ENCODE measurements around the gene RNASE7. TPM values are rescaled to one million over a fixed set of nuclear protein-coding genes. Genes with fewer than 3 reads are reported as not detected.

Gene RNASE7
- total RNA-seq, 2 experiments from 2014 or later, result not detected

- Mint-ChIP-seq H3K9me3 (no peaks in the 10 kb centered on the region), H3K36me3 (ENCODE audit: low read depth) (no peaks in the 10 kb centered on the region), H3K4me1 (peaks cover 4% of the 10 kb centered on the region), H3K27ac (no peak overlapping the region), H3K4me3 (no peak overlapping the region), H3K27me3 (peaks cover 10% of the 10 kb centered on the region)
- CTCF ChIA-PET, result interaction anchor here (0.6 kb wide), 1 partner anchor 717 kb away, joined by 3 read pairs; no protein-coding TSS in a partner anchor
- POLR2A ChIA-PET, result no interaction called here
- no peak for DNase-seq
Observed at GRCh38 chr14:21054123-21054767, 12.1 kb downstream of the RNASE7 start.

DNA sequence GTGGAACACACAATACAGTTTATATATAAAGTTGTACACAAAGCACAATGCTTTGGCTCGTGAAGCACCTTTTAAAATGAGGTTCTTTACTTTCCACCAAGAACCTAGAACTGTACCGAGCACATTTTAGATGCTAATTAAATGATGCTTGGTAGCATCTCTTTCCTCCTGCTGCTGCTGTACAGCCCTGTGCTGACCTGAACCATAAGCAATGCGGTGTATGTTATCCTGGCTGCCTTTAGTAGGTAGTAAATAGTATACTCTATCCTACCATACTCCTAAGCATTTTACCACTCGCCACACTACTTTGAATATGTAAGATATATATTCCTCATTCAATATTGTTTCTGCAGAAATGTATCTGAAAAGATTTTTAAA, 12.6 kb downstream of the RNASE7 start:
- H3K4me3 Mint-ChIP-seq, result no peak overlapping the region
- H3K27ac Mint-ChIP-seq, result no peak overlapping the region
- H3K4me1 Mint-ChIP-seq, result peaks cover 4% of the 10 kb centered on the region
- CTCF ChIA-PET, result no interaction called here
- no peaks in the 10 kb centered on the region for H3K36me3 Mint-ChIP-seq (ENCODE audit: low read depth)
- POLR2A ChIA-PET, result no interaction called here
- peaks cover 7% of the 10 kb centered on the region for H3K27me3 Mint-ChIP-seq
- DNase-seq, result no peak
- no peaks in the 10 kb centered on the region for H3K9me3 Mint-ChIP-seq

DNA sequence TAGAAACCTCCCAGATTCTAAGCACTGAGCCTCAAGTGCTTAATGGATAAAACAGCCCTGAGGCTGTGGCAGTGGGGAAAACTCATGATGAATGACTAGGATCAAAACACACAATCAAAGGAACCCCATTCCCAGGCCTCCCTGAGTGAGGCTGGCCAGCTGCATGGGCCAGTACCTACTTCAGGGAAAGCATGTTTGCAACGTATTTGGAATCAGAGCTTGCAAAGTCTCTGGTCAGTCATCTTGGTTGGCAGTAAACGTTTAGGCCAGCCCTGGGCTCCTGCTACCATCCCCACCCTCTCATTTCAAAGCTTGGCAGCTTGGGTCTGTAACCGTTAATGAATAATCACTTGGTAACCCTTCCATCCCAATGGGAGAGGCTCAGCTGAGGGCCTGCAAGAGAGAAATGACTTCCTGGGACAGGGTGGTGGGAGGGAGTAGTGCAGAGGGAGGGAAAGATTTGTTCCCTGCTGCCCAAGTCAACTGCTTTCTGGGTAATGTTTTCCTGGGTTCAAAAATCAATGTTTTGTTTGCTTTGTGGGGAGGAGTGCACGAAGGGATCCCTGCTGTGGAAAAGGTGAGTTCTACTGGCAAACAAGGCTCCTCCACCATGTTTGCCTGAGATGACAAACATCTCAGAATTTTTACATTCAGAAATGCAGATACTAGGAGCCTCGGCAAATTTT, 13.4 kb downstream of the RNASE7 start:
- no peaks in the 10 kb centered on the region for H3K36me3 Mint-ChIP-seq (ENCODE audit: low read depth)
- CTCF ChIA-PET, result no interaction called here
- H3K9me3 Mint-ChIP-seq, result no peaks in the 10 kb centered on the region
- POLR2A ChIA-PET, result no interaction called here
- H3K27ac Mint-ChIP-seq, result no peak overlapping the region
- no peak for DNase-seq
- H3K27me3 Mint-ChIP-seq, result peaks cover 10% of the 10 kb centered on the region
- no peak overlapping the region for H3K4me3 Mint-ChIP-seq
- H3K4me1 Mint-ChIP-seq, result peaks cover 4% of the 10 kb centered on the region

- Mint-ChIP-seq H3K27ac (no peak overlapping the region), H3K9me3 (no peaks in the 10 kb centered on the region), H3K36me3 (ENCODE audit: low read depth) (no peaks in the 10 kb centered on the region), H3K4me1 (peaks cover 4% of the 10 kb centered on the region), H3K27me3 (peaks cover 8% of the 10 kb centered on the region), H3K4me3 (no peak overlapping the region)
- DNase-seq, result no peak
- POLR2A ChIA-PET, result interaction anchor here (0.6 kb wide), 1 partner anchor 43 kb away, joined by 3 read pairs; no protein-coding TSS in a partner anchor
- CTCF ChIA-PET, result interaction anchor here (1.0 to 1.2 kb wide), 2 partner anchors 36 to 42 kb away, joined by 4 to 5 read pairs; no protein-coding TSS in a partner anchor
Observed at GRCh38 chr14:21056520-21057163, 14.5 kb downstream of the RNASE7 start.

DNA sequence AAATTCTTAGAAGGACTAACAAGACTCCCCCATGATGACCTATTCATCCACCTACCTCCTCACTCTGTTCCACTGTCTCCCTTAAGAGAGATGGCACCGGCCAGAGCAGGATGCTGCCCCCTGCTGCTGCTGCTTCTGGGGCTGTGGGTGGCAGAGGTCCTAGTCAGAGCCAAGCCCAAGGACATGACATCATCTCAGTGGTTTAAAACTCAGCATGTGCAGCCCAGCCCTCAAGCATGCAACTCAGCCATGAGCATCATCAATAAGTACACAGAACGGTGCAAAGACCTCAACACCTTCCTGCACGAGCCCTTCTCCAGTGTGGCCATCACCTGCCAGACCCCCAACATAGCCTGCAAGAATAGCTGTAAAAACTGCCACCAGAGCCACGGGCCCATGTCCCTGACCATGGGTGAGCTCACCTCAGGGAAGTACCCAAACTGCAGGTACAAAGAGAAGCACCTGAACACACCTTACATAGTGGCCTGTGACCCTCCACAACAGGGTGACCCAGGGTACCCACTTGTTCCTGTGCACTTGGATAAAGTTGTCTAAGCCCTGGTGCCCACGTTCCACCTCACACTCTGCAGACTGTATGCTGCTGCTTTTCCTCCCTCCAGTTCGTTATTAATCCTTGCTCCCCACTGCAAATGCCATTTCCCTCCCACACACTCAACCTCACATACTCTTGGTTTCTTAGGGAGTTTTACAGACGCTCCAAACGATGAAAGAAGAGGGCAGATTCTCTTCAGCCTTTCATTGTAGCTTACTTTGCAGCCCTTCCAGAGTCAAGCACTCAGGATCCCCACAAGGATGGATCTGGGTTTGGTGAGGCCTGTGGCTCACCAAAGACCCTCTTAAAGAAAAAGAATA, 15.9 kb downstream of the RNASE7 start, which contains the start of gene RNASE8:
Gene RNASE8 (plus strand): TSS at position 20 of the 873 bp plus-strand sequence. CDS start 71 bp downstream, at position 91.
- POLR2A ChIA-PET, result no interaction called here
- Mint-ChIP-seq H3K27me3 (peaks cover 13% of the 10 kb centered on the region), H3K4me1 (peaks cover 4% of the 10 kb centered on the region), H3K27ac (no peak within 1 kb of the TSS), H3K4me3 (no peak within 1 kb of the TSS), H3K36me3 (ENCODE audit: low read depth) (no peaks in the 10 kb centered on the region), H3K9me3 (no peaks in the 10 kb centered on the region)
- DNase-seq, result no peak
- CTCF ChIA-PET, result interaction anchor here (0.6 to 1.8 kb wide), 4 partner anchors 9 to 683 kb away, joined by 3 to 6 read pairs (median 5); partner anchors contain the start of gene ARHGEF40

GRCh38 chr14:21058903-21059302, 16.7 kb downstream of the RNASE7 start:
- no peak for DNase-seq
- H3K27me3 Mint-ChIP-seq, result peaks cover 18% of the 10 kb centered on the region
- no peaks in the 10 kb centered on the region for H3K36me3 Mint-ChIP-seq (ENCODE audit: low read depth)

GRCh38 chr14:21059842-21060613, 17.9 kb downstream of the RNASE7 start:
- no peaks in the 10 kb centered on the region for H3K36me3 Mint-ChIP-seq (ENCODE audit: low read depth)
- H3K4me1 Mint-ChIP-seq, result no peaks in the 10 kb centered on the region
- POLR2A ChIA-PET, result no interaction called here
- H3K4me3 Mint-ChIP-seq, result no peak overlapping the region
- no peak overlapping the region for H3K27ac Mint-ChIP-seq
- H3K27me3 Mint-ChIP-seq, result peaks cover 24% of the 10 kb centered on the region
- H3K9me3 Mint-ChIP-seq, result no peaks in the 10 kb centered on the region
- CTCF ChIA-PET, result interaction anchor here (2.7 kb wide), 1 partner anchor 32 kb away, joined by 10 read pairs; no protein-coding TSS in a partner anchor
- no peak for DNase-seq

More at GRCh38 chr14:21058903-21059302, 16.7 kb downstream of the RNASE7 start:
- CTCF ChIA-PET, result interaction anchor here (1.3 to 1.8 kb wide), 2 partner anchors 8 to 12 kb away, joined by 3 to 6 read pairs; partner anchors contain the start of gene ARHGEF40
- POLR2A ChIA-PET, result no interaction called here
- Mint-ChIP-seq H3K27ac (no peak overlapping the region), H3K9me3 (no peaks in the 10 kb centered on the region), H3K4me3 (no peak overlapping the region), H3K4me1 (peaks cover 4% of the 10 kb centered on the region)

- CTCF ChIA-PET, result interaction anchor here (0.5 to 2.7 kb wide), 2 partner anchors 32 to 260 kb away, joined by 3 to 10 read pairs; no protein-coding TSS in a partner anchor
- Mint-ChIP-seq H3K4me3 (no peak overlapping the region), H3K36me3 (ENCODE audit: low read depth) (no peaks in the 10 kb centered on the region), H3K27me3 (peaks cover 30% of the 10 kb centered on the region), H3K4me1 (no peaks in the 10 kb centered on the region), H3K9me3 (no peaks in the 10 kb centered on the region), H3K27ac (no peak overlapping the region)
- POLR2A ChIA-PET, result no interaction called here
- DNase-seq, result no peak
Observed at GRCh38 chr14:21060614-21061346, 18.6 kb downstream of the RNASE7 start.

DNA sequence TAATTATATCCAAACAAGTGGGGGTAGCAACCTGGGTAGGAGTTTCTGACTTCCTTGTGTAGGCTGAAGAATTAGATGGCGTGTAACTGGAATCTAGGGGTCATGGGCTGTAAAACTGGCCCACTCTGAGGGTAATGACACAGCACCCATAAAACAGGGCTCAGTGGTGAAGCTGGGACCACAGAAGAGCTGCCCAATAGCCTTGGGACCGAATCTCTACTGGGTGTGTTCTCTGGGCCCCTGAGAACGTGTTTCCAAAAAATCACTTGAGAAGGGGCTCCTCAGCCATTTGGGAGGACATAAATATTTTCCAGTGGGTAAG, 19.1 kb downstream of the RNASE7 start:
- CTCF ChIA-PET, result interaction anchor here (2.7 kb wide), 1 partner anchor 31 kb away, joined by 10 read pairs; no protein-coding TSS in a partner anchor
- no peak for DNase-seq
- Mint-ChIP-seq H3K27me3 (peaks cover 35% of the 10 kb centered on the region), H3K4me3 (no peak overlapping the region), H3K4me1 (no peaks in the 10 kb centered on the region), H3K36me3 (ENCODE audit: low read depth) (no peaks in the 10 kb centered on the region), H3K9me3 (no peaks in the 10 kb centered on the region), H3K27ac (no peak overlapping the region)
- POLR2A ChIA-PET, result no interaction called here

DNA sequence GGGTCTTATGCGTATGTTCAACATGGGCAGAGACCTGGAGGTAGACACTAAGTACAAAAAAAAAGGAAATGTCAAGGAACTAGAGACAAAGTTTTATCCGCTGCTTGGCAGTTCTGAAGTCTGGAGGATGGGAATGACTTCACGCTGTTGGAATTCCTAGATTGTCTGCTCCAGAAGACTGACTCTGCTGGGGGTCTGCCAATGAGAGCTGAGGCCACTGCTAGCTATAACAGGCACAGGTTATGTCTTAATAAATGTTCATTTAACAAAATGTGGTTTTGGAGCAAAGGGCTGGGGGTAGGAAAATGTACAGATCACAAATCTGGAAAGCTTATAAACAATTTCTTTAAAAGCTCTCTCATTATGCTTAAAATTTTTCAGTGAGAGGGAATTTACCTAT, 21.3 kb downstream of the RNASE7 start:
- H3K27ac Mint-ChIP-seq, result no peak overlapping the region
- no peak for DNase-seq
- peaks cover under 1% of the 10 kb centered on the region for H3K4me1 Mint-ChIP-seq
- H3K36me3 Mint-ChIP-seq (ENCODE audit: low read depth), result no peaks in the 10 kb centered on the region
- H3K27me3 Mint-ChIP-seq, result peaks cover 53% of the 10 kb centered on the region
- H3K9me3 Mint-ChIP-seq, result no peaks in the 10 kb centered on the region
- POLR2A ChIA-PET, result no interaction called here
- CTCF ChIA-PET, result interaction anchor here (0.6 to 2.8 kb wide), 3 partner anchors 29 to 267 kb away, joined by 3 to 13 read pairs (median 4); no protein-coding TSS in a partner anchor
- no peak overlapping the region for H3K4me3 Mint-ChIP-seq

DNA sequence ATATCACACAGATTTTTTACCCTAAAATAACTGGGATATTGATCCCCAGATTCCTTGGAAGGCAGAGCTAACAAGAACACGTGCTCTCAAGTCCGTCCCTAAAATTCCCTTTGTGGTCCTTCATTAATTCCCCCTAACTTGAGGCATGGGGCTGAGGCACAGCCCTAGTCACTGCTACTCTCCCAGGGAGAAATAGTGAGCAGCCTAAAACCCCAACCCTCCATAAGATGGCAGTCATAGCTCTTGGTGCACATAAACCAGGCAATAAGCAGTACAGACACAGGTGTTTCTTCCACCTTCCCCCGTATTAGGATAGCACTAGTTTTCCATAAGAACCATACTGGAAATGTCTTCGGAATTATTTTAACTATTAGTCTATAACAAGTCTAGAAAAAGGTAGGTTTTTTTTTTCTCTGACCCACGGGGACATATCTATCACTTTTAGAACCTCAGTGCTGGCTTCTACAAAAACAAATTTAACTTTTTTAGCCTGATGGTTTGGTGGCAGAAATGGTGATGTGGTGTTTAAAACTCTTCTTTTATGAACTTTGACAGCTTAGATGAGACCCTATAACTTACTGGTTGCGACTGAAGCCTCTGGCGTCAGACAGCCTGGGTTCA, 24.8 kb downstream of the RNASE7 start:
- H3K27ac Mint-ChIP-seq, result no peak overlapping the region
- no peak overlapping the region for H3K4me3 Mint-ChIP-seq
- peaks cover 31% of the 10 kb centered on the region for H3K4me1 Mint-ChIP-seq
- ChIA-PET CTCF (interaction anchor here (0.6 to 1.6 kb wide), 5 partner anchors 8 to 86 kb away, joined by 3 to 9 read pairs (median 3); no protein-coding TSS in a partner anchor), POLR2A (no interaction called here)
- H3K36me3 Mint-ChIP-seq (ENCODE audit: low read depth), result no peaks in the 10 kb centered on the region
- H3K27me3 Mint-ChIP-seq, result peaks cover 78% of the 10 kb centered on the region
- DNase-seq, result no peak
- H3K9me3 Mint-ChIP-seq, result no peaks in the 10 kb centered on the region

Measured in activated CD4-positive, alpha-beta T cell treated with anti-CD3 and anti-CD28 coated beads, Interleukin-2, amount 10 ng/mL, durations not matched to agents 7 days and 5 days (primary cell).